ENCODE results near the gene KIAA1958. TPM values are rescaled to one million over a fixed set of nuclear protein-coding genes. Genes with fewer than 3 reads are reported as not detected.

KIAA1958 gene
- total and polyA plus RNA-seq, 2 of the 8 experiments (the other 6 are each of a cell fraction or from before 2014, with no cell fraction given) = 11.4 to 43.8 TPM

DNA sequence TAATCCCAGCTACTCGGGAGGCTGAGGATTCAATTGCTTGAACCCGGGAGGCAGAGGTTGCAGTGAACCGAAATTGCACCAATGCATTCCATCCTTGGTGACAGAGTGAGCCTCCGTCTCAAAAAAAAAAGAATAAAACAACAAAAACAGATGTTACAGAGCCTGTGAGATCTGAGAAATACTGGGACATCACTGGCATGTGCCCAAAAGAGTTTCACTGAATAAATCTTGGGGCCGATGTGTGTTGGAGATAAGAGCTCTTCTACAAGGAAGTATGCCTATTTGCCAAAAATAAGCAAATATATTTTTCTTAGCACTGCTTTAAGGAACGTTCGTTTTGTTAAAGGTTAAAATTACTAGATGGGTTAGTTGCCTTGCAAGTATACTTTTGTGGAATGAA is 55.1 kb downstream of the KIAA1958 start:
- H4K91ac ChIP-seq (replicated peaks; ENCODE audit: insufficient read length, low read length) = no peak overlapping the region
- DNase-seq (ENCODE audit: low read depth in 1 of 2, low spot score in 2 of 2) = no peak
- H2AFZ ChIP-seq (ENCODE audit: low read length) = no peak overlapping the region
- no peaks in the 10 kb centered on the region for H3K79me1 ChIP-seq (ENCODE audit: low read depth, low read length)
- no peak overlapping the region for H2BK15ac ChIP-seq (ENCODE audit: low read length)
- H2BK120ac ChIP-seq (replicated peaks; ENCODE audit: low read depth, low read length) = no peak overlapping the region
- H4K20me1 ChIP-seq (replicated peaks in 1 of 2; ENCODE audit: control insufficient read depth in 1 of 2, insufficient read depth in 2 of 2, low read length in 2 of 2) = no peaks in the 10 kb centered on the region
- H3K9ac ChIP-seq (replicated peaks in 1 of 4; ENCODE audit: extremely low read depth in 1 of 4, low read depth in 3 of 4, low read length in 3 of 4) = no peak overlapping the region
- no peak overlapping the region for H4K8ac ChIP-seq (ENCODE audit: extremely low read depth, insufficient read depth, low read length)
- no peak overlapping the region for H2BK12ac ChIP-seq (ENCODE audit: low read depth, low read length)
- no peak overlapping the region for H3K4me3 ChIP-seq (ENCODE audit: extremely low read depth in 1 of 4, insufficient read depth in 2 of 4, low read depth in 3 of 4, low read length in 4 of 4)
- H3K27me3 ChIP-seq (replicated peaks in 1 of 4; ENCODE audit: control insufficient read depth in 3 of 4, extremely low read depth in 1 of 4, insufficient read depth in 3 of 4, low read length in 3 of 4) = no peaks in the 10 kb centered on the region
- H3K79me2 ChIP-seq (ENCODE audit: control insufficient read depth in 1 of 2, insufficient read depth in 2 of 2, low read length in 2 of 2) = peaks cover 0 to 84% of the 10 kb centered on the region in 2 experiments; a peak in 2 of 4 replicates
- no peak overlapping the region for H2AK5ac ChIP-seq (ENCODE audit: low read depth, low read length)
- no peak overlapping the region for H2BK20ac ChIP-seq (ENCODE audit: low read length)
- H3K4me2 ChIP-seq (ENCODE audit: insufficient read depth in 1 of 2, low read depth in 2 of 2, low read length in 2 of 2) = no peak overlapping the region
- H3K56ac ChIP-seq (replicated peaks; ENCODE audit: insufficient read length, low read depth, low read length) = no peak overlapping the region
- no peak overlapping the region for H3K14ac ChIP-seq (ENCODE audit: insufficient read length)
- no peak overlapping the region for H4K5ac ChIP-seq (ENCODE audit: insufficient read length, low read depth, low read length)
- POLR2A ChIA-PET (ENCODE audit: partially characterized antibody) = interaction anchor here (1.3 kb wide), 1 partner anchor 10 kb away, joined by 4 read pairs; no protein-coding TSS in a partner anchor
- H2BK5ac ChIP-seq (ENCODE audit: low read depth, low read length) = no peak overlapping the region
- H3K9me3 ChIP-seq (ENCODE audit: insufficient read depth in 2 of 2, low read depth in 1 of 2, low read length in 1 of 2) = peaks cover 0 to 4% of the 10 kb centered on the region in 2 experiments; a peak in 1 of 4 replicates
- no peak overlapping the region for H3K23ac ChIP-seq (ENCODE audit: insufficient read length)
- 86% methylated on average over 7 of the region's 7 CpGs; no CpG with 5 or more reads in 1 of the 2 experiments for WGBS, 2 experiments (ENCODE audit: extremely low coverage in 1 of 2, insufficient coverage in 1 of 2, insufficient read length in 1 of 2, insufficient replicate concordance in 2 of 2, low coverage in 1 of 2, low lambda C conversion rate in 2 of 2, missing lambda C conversion rate in 1 of 2)
- no peaks in the 10 kb centered on the region for H3K23me2 ChIP-seq (ENCODE audit: low read depth, low read length)
- no peak for FAIRE-seq
- CTCF ChIA-PET (ENCODE audit: partially characterized antibody) = interaction anchor here (0.7 kb wide), 1 partner anchor 15 kb away, joined by 3 read pairs; no protein-coding TSS in a partner anchor
- no peak overlapping the region for H3K18ac ChIP-seq (ENCODE audit: extremely low read depth, low read length)
- no peak overlapping the region for H3K4ac ChIP-seq (replicated peaks; ENCODE audit: insufficient read length, low read depth, low read length)
- H3K4me1 ChIP-seq (replicated peaks in 1 of 4; ENCODE audit: control insufficient read depth in 3 of 4, insufficient read depth in 4 of 4, low read length in 3 of 4) = no peaks in the 10 kb centered on the region; a peak in 1 of 7 replicates
- no peak overlapping the region for H3K27ac ChIP-seq (ENCODE audit: low read depth, low read length)
- H3K36me3 ChIP-seq (ENCODE audit: control insufficient read depth in 2 of 4, insufficient read depth in 4 of 4, low read length in 3 of 4) = peaks cover 0 to 4% (median 0%) of the 10 kb centered on the region in 4 experiments; a peak in 1 of 8 replicates
- no peak for TF ChIP-seq RBBP5 (IDR thresholded peaks at IDR 0.05; ENCODE audit: borderline replicate concordance, low read depth, low read length)
- no peak for TF ChIP-seq ZNF274 (IDR thresholded peaks at IDR 0.05; ENCODE audit: borderline replicate concordance, extremely low read depth, low read length)
- TF ChIP-seq TCF12 (IDR thresholded peaks at IDR 0.05; ENCODE audit: low read depth, low read length) = no peak
- TF ChIP-seq POLR2A (IDR thresholded peaks at IDR 0.05; ENCODE audit: control extremely low read depth in 1 of 2, low read depth in 2 of 2, low read length in 2 of 2) = no peak
- TF ChIP-seq RAD21 (IDR thresholded peaks at IDR 0.05 in 1 of 2, conservative IDR thresholded peaks at IDR 0.05 in 1 of 2; ENCODE audit: low read depth in 2 of 2, low read length in 2 of 2) = no peak
- TF ChIP-seq, protein P1, sequence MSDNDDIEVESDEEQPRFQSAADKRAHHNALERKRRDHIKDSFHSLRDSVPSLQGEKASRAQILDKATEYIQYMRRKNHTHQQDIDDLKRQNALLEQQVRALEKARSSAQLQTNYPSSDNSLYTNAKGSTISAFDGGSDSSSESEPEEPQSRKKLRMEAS (IDR thresholded peaks at IDR 0.05) = no peak
- TF ChIP-seq KDM1A (IDR thresholded peaks at IDR 0.05; ENCODE audit: borderline replicate concordance, low read length) = no peak
- TF ChIP-seq TAF7 (optimal IDR thresholded peaks at IDR 0.05; ENCODE audit: borderline replicate concordance, low read depth, low read length) = no peak
- TF ChIP-seq RFX5 (IDR thresholded peaks at IDR 0.05; ENCODE audit: borderline replicate concordance, low read depth, low read length) = no peak
- TF ChIP-seq POU5F1 (IDR thresholded peaks at IDR 0.05; ENCODE audit: low read depth, low read length) = no peak
- no peak for TF ChIP-seq TEAD4 (IDR thresholded peaks at IDR 0.05; ENCODE audit: low read depth, low read length)
- no peak for TF ChIP-seq CHD2 (IDR thresholded peaks at IDR 0.05; ENCODE audit: low read length)
- TF ChIP-seq CHD1 (IDR thresholded peaks at IDR 0.05; ENCODE audit: low read depth, low read length) = no peak
- no peak for TF ChIP-seq SP4 (IDR thresholded peaks at IDR 0.05; ENCODE audit: low read length)
- TF ChIP-seq GTF2F1 (IDR thresholded peaks at IDR 0.05; ENCODE audit: borderline replicate concordance, low read depth, low read length) = no peak

Measured in H1 (cell line).